HS-27A (cell line): ENCODE data around the gene KLF13.

Source experiments
- DNase-seq: peaks from one replicate; pipeline ENCODE4 v3.0.0-alpha.2; 2012; ENCODE audit warnings: low read depth, missing footprints

KLF13 gene

DNA sequence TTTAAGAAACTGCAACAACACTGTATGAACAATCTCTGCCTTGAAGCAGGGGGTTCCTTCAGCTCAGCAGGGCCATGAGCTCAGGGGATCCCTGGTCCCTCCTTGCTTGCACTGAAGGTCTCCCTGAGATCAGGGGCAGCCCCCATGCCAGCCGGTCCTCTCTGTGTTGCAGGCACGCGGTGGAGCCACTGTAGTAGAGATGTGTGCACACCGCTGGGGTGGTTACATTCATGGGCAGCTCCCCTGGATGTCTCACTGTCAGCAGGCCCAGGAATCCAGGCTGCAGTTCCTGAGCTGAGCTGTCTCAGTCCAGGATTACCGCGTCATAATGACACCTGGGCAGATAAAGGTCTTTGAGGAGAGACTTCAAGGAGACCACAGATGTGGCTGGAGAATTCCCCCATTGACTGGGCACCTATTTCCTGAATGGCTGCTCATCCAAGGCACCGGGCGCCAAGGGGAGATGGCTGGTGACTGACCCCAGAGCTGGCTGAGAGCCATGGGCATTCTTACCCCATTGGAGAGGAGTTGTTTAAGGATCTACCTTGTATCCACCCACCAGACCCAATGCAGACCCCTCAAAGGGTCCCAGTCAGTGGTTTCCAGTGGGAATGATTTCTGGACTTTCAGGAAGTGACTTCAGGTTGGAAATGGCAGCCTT is 10.4 kb upstream of the KLF13 start:
- DNase-seq: no peak

GRCh38 chr15:31317017-31317416 is 9.6 kb upstream of the KLF13 start:
- no peak for DNase-seq

GRCh38 chr15:31317421-31318327 is 9.0 kb upstream of the KLF13 start:
- DNase-seq: no peak

DNA sequence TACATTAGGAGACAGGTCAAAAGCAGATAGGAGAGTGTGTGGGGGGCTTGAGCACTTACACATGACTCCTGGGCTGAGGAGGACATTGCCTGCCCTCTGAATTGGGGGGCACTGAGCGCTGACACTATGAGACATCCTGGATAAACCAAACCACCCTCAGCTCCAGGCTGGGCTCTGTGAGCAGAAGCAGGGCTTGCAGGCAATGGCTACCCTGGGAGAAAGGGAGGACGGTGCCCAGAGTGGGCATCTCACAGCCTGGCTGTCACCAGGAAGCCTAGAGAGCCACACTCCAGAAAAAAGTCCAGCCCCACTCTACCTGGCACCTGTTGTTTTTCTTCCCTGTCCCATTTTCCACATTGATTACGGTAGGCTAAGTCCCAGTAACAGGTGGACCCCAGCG is 8.2 kb upstream of the KLF13 start:
- DNase-seq: no peak

DNA sequence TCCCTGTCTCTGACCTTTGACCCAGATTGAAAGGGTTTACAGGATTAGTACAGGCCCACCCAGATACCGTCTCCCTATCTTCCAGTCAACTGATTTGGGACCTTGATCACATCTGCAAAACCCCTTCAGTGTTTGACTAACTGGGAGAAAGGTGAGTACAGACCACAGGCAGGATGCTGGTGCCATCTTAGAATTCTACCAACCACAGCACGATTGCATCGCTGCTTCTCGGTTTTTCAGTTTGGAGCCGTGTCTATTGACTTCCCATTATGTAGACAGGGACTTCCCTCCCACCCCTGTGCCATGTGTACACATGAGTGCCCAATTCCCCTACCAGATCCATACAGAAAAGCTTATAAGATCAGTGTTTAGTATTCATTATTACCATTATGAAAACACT is 6.6 kb upstream of the KLF13 start:
- no peak for DNase-seq

DNA sequence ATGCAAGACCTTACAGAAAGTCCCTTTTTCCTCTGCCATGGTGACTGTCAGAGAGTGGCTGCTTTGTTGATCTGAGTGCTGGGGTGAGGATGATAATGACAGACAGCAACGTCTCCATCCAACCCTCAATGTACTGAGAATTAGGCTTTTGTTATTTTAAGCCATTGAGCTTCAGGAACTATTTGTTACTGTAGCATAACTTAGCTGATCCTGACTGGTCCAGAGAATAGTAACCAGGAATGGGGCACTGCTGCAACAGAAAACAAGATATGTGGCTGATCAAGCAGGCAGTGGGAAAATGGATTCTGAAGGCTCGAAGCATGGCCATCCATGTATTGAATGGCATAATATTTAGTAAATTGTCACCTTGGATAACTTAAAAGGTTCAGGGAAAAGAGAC is 5.2 kb upstream of the KLF13 start:
- DNase-seq: no peak

DNA sequence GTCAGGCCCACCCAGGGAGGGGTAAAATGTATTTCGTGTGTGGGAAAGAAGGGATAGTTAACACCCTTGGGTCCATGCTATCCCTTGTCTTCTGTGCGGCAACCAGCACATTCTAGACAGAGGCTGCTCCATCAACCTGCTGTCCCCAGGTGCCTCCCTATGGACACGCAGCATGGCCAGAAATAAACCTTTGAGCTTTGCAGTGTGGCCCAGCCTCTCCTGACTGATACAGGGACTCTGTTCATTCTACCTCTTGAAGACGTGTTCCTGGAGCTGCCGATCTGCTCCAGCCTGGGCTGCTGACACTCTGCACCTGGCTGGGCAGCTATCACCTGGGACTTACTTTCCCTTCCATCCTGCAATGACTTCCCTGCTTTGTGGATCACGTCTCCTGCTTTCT is 4.1 kb upstream of the KLF13 start:
- no peak for DNase-seq

DNA sequence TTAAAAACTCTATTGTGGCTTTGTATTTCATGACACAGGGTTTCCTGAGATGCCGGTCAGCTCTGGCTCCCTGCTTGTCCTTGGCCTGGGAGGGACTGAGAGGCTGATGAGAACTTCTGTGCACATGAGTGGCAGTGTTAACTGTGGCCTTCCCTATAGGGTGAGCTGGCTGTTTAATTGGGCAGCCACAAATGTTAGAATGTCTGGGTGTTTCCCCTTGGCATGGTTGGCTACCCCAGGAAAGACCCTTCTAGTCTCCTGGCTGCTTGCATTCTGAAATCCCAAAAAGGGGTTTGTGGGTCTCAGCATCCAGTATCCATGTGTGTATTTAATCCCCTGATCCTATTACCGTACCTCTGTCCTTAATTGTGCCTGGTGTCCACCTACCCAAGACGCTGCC is 3.0 kb upstream of the KLF13 start:
- no peak for DNase-seq

- DNase-seq: no peak
Measured at GRCh38 chr15:31324186-31324585, 2.4 kb upstream of the KLF13 start.

DNA sequence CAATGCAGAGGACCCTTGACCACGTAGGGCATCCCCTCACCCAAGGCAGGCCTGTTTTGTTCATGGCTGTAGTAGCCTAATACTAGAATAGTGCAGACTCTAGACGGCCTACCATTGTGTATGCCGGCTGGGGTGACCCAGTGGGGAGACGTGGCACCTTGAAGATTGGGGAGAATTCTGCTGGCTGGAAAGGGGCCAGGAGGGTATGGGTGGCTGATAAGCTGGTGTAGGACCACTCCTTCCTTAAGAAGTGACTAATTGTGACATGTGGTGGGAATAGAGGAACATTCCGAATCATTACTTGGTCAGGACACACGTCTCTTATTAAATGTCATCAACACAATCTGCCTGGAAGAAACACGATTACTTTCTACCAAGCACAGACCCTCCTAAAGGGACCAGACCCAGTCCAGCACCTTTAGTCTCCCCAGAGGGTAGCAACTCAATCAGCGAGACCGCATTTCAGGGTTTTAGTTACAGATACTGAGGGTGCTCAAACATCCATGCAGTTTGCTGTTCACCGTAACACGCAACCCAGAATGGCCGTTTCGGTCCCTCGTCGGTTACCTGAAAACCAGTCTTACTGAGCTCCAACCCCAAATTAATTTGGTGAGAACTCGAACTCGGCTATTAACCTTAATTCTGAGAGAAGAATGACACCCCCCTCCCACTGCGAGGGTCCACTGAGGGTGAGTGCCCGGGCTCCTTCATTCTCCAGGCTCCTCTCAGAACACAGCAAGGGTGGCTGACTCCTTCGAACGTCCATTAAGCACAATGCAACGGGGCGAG is 1.6 kb upstream of the KLF13 start:
- DNase-seq: no peak

DNA sequence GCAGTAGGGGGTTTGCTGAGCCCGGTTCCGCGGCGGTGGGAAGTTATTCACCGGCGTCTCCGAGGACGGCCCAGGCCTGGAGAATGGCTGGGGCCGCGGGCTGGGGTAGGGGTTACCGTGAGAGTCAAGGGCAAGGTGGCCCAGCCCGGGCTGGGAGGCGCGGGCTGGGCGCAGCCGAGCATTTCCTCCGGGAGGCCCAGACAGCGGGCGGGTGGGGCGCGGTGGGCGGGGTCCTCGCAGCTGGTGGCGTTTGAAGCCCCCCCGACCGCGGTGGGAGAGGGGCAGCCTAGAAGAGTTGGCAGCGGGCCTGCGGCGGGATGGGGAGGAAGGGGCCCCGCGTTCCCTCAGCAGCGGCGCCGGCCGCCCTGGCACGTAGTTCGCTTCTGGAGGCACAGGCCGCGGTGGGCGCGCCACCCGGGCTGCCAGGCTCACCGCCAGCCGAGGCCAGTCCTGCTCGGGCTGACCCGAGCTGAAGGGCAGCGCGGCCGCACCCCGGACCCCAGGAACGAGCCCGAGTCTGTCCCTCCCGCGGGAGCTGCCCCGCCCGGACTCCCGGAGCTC is 960 bp upstream of the KLF13 start:
- DNase-seq: no peak

DNA sequence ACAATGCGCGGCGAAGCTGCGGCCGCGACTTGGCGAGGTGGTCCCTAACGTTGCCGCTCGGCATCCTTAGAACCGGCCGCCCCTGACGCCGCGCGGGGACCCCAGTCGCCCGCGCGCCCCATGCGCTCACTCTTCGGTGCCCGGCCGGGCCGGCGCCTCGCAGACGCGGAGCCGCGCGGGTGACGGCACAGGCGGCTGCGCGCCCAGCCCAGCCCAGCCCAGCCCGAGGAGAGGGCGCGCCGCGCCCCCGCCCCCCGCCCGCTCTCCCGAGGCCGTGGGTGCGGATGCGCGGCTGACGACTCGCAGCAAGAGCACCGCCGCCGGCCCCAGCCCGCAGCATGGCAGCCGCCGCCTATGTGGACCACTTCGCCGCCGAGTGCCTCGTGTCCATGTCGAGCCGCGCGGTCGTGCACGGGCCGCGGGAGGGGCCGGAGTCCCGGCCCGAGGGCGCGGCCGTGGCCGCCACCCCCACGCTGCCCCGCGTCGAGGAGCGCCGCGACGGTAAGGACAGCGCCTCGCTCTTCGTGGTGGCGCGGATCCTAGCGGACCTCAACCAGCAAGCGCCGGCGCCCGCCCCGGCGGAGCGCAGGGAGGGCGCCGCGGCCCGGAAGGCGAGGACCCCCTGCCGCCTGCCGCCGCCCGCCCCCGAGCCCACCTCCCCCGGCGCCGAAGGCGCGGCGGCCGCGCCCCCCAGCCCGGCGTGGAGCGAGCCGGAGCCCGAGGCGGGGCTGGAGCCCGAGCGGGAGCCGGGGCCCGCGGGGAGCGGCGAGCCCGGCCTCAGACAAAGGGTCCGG is 437 bp downstream of the KLF13 start:
- DNase-seq: no peak

GRCh38 chr15:31327669-31328427 is 1.2 kb downstream of the KLF13 start:
- no peak for DNase-seq

DNA sequence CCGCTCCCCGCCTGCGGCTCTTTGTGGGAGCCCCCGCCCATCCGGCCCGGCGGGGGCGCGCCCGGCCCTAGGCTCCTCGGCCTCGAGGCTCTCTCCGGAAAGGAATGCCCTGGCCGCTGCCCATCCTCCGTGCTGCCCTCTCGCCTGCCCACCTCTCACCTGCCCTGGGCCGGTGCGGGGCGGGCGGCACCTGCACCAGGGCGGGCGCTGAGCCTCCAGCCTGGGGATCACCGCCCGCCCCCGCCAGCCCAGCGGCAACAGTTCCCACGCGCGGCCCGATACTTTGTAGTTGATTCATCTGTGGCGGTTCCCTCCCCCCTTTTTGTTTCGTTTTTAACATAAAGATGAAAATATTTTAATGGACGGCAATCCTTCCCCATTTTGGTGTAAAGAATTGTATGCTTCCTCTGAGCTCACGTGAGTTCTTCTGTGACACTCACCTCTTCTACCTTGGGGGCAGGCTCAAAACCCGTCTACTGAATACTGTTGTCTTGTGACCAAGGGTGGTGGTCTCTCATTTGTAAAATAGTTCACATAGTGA is 1.9 kb downstream of the KLF13 start:
- DNase-seq: no peak

- DNase-seq: no peak
Measured at GRCh38 chr15:31328969-31329639, 2.5 kb downstream of the KLF13 start.

DNA sequence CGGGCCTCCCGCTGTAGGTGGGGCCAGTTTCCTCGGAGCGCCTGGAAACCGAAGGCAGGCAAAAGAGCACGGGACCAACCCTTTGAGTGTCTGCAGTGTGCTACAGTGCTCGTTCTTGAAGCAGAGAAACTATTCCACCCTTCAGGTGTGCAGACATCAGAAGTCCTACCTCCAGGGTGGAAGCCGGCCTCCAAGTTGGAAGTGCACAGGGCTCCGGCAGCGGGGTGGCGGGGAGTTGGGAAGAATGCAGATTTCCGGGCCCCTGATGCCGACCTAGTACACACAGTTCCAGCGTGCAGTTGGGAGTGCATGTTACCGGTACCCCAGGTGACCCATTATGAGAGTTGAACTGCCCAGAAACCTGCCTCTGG is 3.0 kb downstream of the KLF13 start:
- no peak for DNase-seq

DNA sequence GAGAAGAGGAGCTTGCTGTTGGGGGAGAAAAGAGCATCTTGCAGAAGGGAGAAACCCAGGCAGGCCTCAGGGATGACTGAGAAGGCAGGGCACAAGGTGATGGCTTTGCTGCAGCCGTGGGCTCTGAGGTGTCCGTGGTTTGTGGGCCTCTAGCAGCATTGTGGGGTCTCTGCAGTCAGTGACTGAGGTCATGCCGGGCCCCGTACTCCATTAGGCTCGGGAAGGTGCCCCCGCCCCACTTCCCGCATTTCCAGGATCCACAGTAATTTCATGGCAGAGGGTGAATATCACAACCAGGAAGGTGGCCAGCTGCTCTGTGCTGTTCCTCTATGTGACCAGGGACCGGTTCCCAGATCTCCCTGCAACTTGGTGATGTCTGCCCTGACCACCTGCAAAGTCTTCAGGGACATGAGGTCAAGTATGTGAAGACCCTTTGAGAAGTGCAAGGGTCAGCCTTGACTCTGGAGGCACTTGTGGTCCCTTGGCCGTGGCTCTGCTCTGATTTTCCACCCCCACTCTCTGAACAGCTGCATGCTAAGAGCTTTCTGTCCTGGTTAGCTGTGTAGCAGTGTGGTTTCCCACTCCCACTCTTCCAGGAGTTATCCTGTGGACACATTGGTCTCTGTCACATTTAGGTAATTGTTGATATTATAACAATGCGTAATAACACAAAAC is 3.6 kb downstream of the KLF13 start:
- DNase-seq: no peak

- DNase-seq: no peak
Measured at GRCh38 chr15:31330836-31331235, 4.2 kb downstream of the KLF13 start.

- no peak for DNase-seq
Measured at GRCh38 chr15:31331389-31331788, 4.8 kb downstream of the KLF13 start.
